A549 (cell line): ENCODE measurements around the gene NSMCE1.
"Not testable (repeated sequence)": the region's sequence is repeated elsewhere in the genome, so short reads cannot be mapped to it uniquely, and the experiment has no call there.

Experiments used
- CEBPB ChIP-seq, 2 experiments: fragments of >200 bp in 1 of 2; sonication (Bioruptor Twin) in 1 of 2; formaldehyde crosslinking in 1 of 2; IDR thresholded peaks; 2 replicates each; pipeline ENCODE4 v1.6.1; 2012 to 2016
- CTCF ChIP-seq: fragments of >200 bp; sonication (Bioruptor Twin); formaldehyde crosslinking; IDR thresholded peaks from 3 replicates; pipeline ENCODE4 v1.5.1; 2016
- EP300 ChIP-seq, 2 experiments: fragments of >200 bp; sonication (Bioruptor Twin); formaldehyde crosslinking; IDR thresholded peaks; 2 replicates in 1 of 2; 3 replicates in 1 of 2; pipeline ENCODE4 v1.6.1; 2016 to 2017
- KDM1A ChIP-seq: fragments of 200-600 bp; sonication (generic); IDR thresholded peaks from 2 replicates; pipeline ENCODE4 v1.6.1; 2016; ENCODE audit warnings: low read depth, mild to moderate bottlenecking
- POLR2A ChIP-seq: IDR thresholded peaks from 2 replicates; pipeline ENCODE4 v1.6.1; 2012; ENCODE audit warnings: mild to moderate bottlenecking, low read length
- RAD21 ChIP-seq, 2 experiments: fragments of >200 bp in 1 of 2; sonication (Bioruptor Twin) in 1 of 2; formaldehyde crosslinking in 1 of 2; IDR thresholded peaks in 1 of 2; conservative IDR thresholded peaks in 1 of 2; 2 replicates in 1 of 2; 3 replicates in 1 of 2; pipeline ENCODE4 v1.6.1; 2012 to 2018; ENCODE audit warnings: inconsistent platforms in 1 of 2
- REST ChIP-seq: fragments of 200-600 bp; sonication (generic); IDR thresholded peaks from 2 replicates; pipeline ENCODE4 v1.6.1; 2016; ENCODE audit warnings: antibody characterized with exemption, mild to moderate bottlenecking, moderate library complexity
- RFX5 ChIP-seq: fragments of 450-650 bp; IDR thresholded peaks from 2 replicates; pipeline ENCODE4 v1.7.1; 2014; ENCODE audit warnings: antibody characterized with exemption, mild to moderate bottlenecking, moderate library complexity
- RNF2 ChIP-seq: fragments of 200-600 bp; sonication (generic); IDR thresholded peaks from 2 replicates; pipeline ENCODE4 v1.6.1; 2016; ENCODE audit warnings: low read depth, mild to moderate bottlenecking, antibody characterized with exemption, moderate library complexity, borderline replicate concordance
- SMC3 ChIP-seq: fragments of >200 bp; sonication (Bioruptor Twin); formaldehyde crosslinking; IDR thresholded peaks from 3 replicates; pipeline ENCODE4 v1.6.1; 2018; ENCODE audit warnings: inconsistent platforms

- not testable (repeated sequence) for TF ChIP-seq CTCF; POLR2A; SMC3; CEBPB (IDR thresholded peaks at IDR 0.05); RFX5; RNF2; RAD21 (conservative IDR thresholded peaks at IDR 0.05 in 1 of 2, IDR thresholded peaks at IDR 0.05 in 1 of 2); KDM1A; EP300 (IDR thresholded peaks at IDR 0.05); REST
Measured at GRCh38 chr16:27247076-27247475, 21.5 kb downstream of the NSMCE1 start.
